HepG2 (cell line): ENCODE data around the gene KDM5B. TPM values are rescaled to one million over a fixed set of nuclear protein-coding genes. Genes with fewer than 3 reads are reported as not detected.
A peak's percentile ranks its signal among the peaks of the same experiment; 100 is the strongest.

Experiments
- CBX1 ChIP-seq: IDR thresholded peaks from one replicate; pipeline ENCODE4 v1.6.1; 2016; ENCODE audit warnings: antibody characterized with exemption, low read depth
- ELK4 ChIP-seq: sonication (generic); formaldehyde crosslinking; IDR thresholded peaks from 2 replicates; pipeline ENCODE4 v1.9.0; 2021; ENCODE audit warnings: missing genetic modification reagents, borderline replicate concordance
- FLYWCH1 ChIP-seq: sonication (generic); formaldehyde crosslinking; IDR thresholded peaks from 2 replicates; pipeline ENCODE4 v1.8.1; 2023; ENCODE audit warnings: mild to moderate bottlenecking, missing genetic modification reagents
- HOXA7 ChIP-seq: sonication (generic); formaldehyde crosslinking; IDR thresholded peaks from 2 replicates; pipeline ENCODE4 v1.8.1; 2022; ENCODE audit warnings: mild to moderate bottlenecking, missing genetic modification reagents, moderate library complexity
- KDM3A ChIP-seq: IDR thresholded peaks from 2 replicates; pipeline ENCODE4 v1.6.1; 2018; ENCODE audit warnings: low read depth, missing compliant biosample characterization
- MEIS1 ChIP-seq: sonication (generic); formaldehyde crosslinking; IDR thresholded peaks from 2 replicates; pipeline ENCODE4 v1.9.0; 2021; ENCODE audit warnings: mild to moderate bottlenecking, missing genetic modification reagents, moderate library complexity, borderline replicate concordance
- NKX3-1 ChIP-seq: sonication (generic); formaldehyde crosslinking; IDR thresholded peaks from 2 replicates; pipeline ENCODE4 v1.5.0; 2020; ENCODE audit warnings: missing genetic modification reagents
- PAWR ChIP-seq: sonication (generic); formaldehyde crosslinking; IDR thresholded peaks from 2 replicates; pipeline ENCODE4 v1.4.0; 2020; ENCODE audit warnings: missing genetic modification reagents, mild to moderate bottlenecking, borderline replicate concordance
- RNF219 ChIP-seq: sonication (generic); formaldehyde crosslinking; IDR thresholded peaks from 2 replicates; pipeline ENCODE4 v1.5.0; 2020; ENCODE audit warnings: mild to moderate bottlenecking, missing genetic modification reagents
- STAT6 ChIP-seq: sonication (generic); formaldehyde crosslinking; IDR thresholded peaks from 2 replicates; pipeline ENCODE4 v1.4.0; 2020; ENCODE audit warnings: missing genetic modification reagents, mild to moderate bottlenecking, borderline replicate concordance
- XRCC5 ChIP-seq: fragments of 200-400 bp; formaldehyde crosslinking; optimal IDR thresholded peaks from 2 replicates; pipeline ENCODE3; 2017; ENCODE audit warnings: mild to moderate bottlenecking, low read length
- YY1 ChIP-seq: IDR thresholded peaks from 2 replicates; pipeline ENCODE4 v1.6.1; 2011; ENCODE audit warnings: low read length, low read depth, moderate library complexity, mild to moderate bottlenecking; ENCODE audit not compliant: insufficient read depth, insufficient replicate concordance
- ZBTB49 ChIP-seq: sonication (generic); formaldehyde crosslinking; IDR thresholded peaks from 2 replicates; pipeline ENCODE4 v1.4.0; 2020; ENCODE audit warnings: missing genetic modification reagents, borderline replicate concordance
- ZFP36L1 ChIP-seq: sonication (generic); formaldehyde crosslinking; IDR thresholded peaks from 2 replicates; pipeline ENCODE4 v1.8.0; 2022; ENCODE audit warnings: mild to moderate bottlenecking, missing genetic modification reagents, moderate library complexity
- ZNF143 ChIP-seq: sonication (generic); formaldehyde crosslinking; IDR thresholded peaks from 2 replicates; pipeline ENCODE4 v1.4.0; 2020; ENCODE audit warnings: missing genetic modification reagents
- ZNF432 ChIP-seq: sonication (generic); formaldehyde crosslinking; IDR thresholded peaks from 2 replicates; pipeline ENCODE4 v1.5.0; 2020; ENCODE audit warnings: missing genetic modification reagents, mild to moderate bottlenecking, borderline replicate concordance
- ZNF510 ChIP-seq: sonication (generic); formaldehyde crosslinking; IDR thresholded peaks from 2 replicates; pipeline ENCODE4 v1.4.0; 2020; ENCODE audit warnings: low read depth, mild to moderate bottlenecking, missing genetic modification reagents
- ZNF558 ChIP-seq: sonication (generic); formaldehyde crosslinking; IDR thresholded peaks from 2 replicates; pipeline ENCODE4 v1.9.0; 2022; ENCODE audit warnings: mild to moderate bottlenecking, missing genetic modification reagents, borderline replicate concordance
- ZNF598 ChIP-seq: sonication (generic); formaldehyde crosslinking; IDR thresholded peaks from 2 replicates; pipeline ENCODE4 v1.5.1; 2020; ENCODE audit warnings: mild to moderate bottlenecking, missing genetic modification reagents, borderline replicate concordance
- ZNF737 ChIP-seq: sonication (generic); formaldehyde crosslinking; IDR thresholded peaks from 2 replicates; pipeline ENCODE4 v1.5.0; 2020; ENCODE audit warnings: missing genetic modification reagents, mild to moderate bottlenecking, borderline replicate concordance
- ZNF781 ChIP-seq: sonication (generic); formaldehyde crosslinking; IDR thresholded peaks from 2 replicates; pipeline ENCODE4 v1.5.1; 2020; ENCODE audit warnings: borderline replicate concordance, mild to moderate bottlenecking, missing genetic modification reagents; ENCODE audit errors: not compliant biosample characterization
- polyA plus RNA-seq, 8 experiments: library from polyadenylated mRNA; depleted of rRNA in 3 of 8; stranded (reverse) in 7 of 8; unstranded in 1 of 8; fragments of >200 nt; fragmentation: Illumina TruSeq in 4 of 8; extraction: Trizol in 4 of 8; gene quantifications; 2 replicates each; pipeline versions ENCODE4 v1.2.1 to v1.2.3, GENCODE V29; 2011 to 2016; ENCODE audit warnings: low read depth in 4 of 8, missing spikeins in 1 of 8, mixed read lengths in 1 of 8; ENCODE audit not compliant: insufficient read depth in 1 of 8
- total RNA-seq, 5 experiments: library from RNA; depleted of rRNA; stranded (reverse); fragments of >200 nt; fragmentation: Illumina TruSeq; extraction: Trizol; gene quantifications; 2 replicates each; pipeline ENCODE4 v1.2.3, GENCODE V29; 2016; ENCODE audit warnings: low read depth in 1 of 5

Gene KDM5B
- total and polyA plus RNA-seq, 2 of the 13 experiments (the other 11 are each of a cell fraction or from before 2014, with no cell fraction given): 34.2 to 35.4 TPM

GRCh38 chr1:202692959-202693555, 115.2 kb downstream of the KDM5B start (continued):
- no peak for TF ChIP-seq ELK4 (CRISPR knock-in tag)
- no peak for TF ChIP-seq ZFP36L1
- no peak for TF ChIP-seq PAWR
- TF ChIP-seq HOXA7: no peak
- TF ChIP-seq KDM3A (CRISPR knock-in tag): no peak
- no peak for TF ChIP-seq ZNF432 (CRISPR knock-in tag)
- peak; percentile 27 for TF ChIP-seq XRCC5
- TF ChIP-seq NKX3-1 (CRISPR knock-in tag): peak; percentile 83; the same call in 1 of the 2 replicates
- peak; percentile 85; the same call in 1 of the 2 replicates for TF ChIP-seq ZNF558 (CRISPR knock-in tag)
- no peak for TF ChIP-seq YY1
- no peak for TF ChIP-seq ZNF143
- no peak for TF ChIP-seq ZNF598 (CRISPR knock-in tag)
- TF ChIP-seq FLYWCH1 (CRISPR knock-in tag): no peak
- TF ChIP-seq RNF219 (CRISPR knock-in tag): no peak
- no peak for TF ChIP-seq CBX1
- peak; percentile 95 for TF ChIP-seq ZBTB49 (CRISPR knock-in tag)
- no peak for TF ChIP-seq STAT6
- TF ChIP-seq ZNF510: no peak
- no peak for TF ChIP-seq MEIS1
- TF ChIP-seq ZNF781 (CRISPR knock-in tag): peak; percentile 94
- TF ChIP-seq ZNF737 (CRISPR knock-in tag): peak; percentile 56; the same call in 1 of the 2 replicates
